ENCODE data around the gene C1R. TPM values are rescaled to one million over a fixed set of nuclear protein-coding genes. Genes with fewer than 3 reads are reported as not detected.

Gene C1R
- total and polyA plus RNA-seq, 2 of the 8 experiments (the other 6 are each of a cell fraction or from before 2014, with no cell fraction given): 6.9 to 16.3 TPM

DNA sequence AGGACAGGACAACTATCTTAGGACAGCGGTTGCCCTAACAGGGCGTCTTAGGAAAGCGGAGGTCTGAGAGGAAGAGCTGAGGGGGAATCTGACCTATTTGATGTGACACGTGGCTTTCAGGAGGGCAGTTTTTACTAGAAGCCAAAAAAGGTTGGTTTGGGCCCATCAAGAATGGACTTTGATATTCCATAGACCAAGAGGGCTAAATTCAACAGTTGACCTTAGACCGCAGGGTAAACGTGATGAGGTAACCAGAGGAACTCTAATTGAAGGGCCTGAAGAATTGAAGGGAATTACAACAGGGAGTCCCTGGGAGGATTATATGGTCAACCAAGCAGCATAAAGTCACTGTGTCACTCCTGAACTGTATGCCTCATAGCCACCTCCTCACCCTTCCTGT is 20.2 kb downstream of the C1R start:
- H4K91ac ChIP-seq (replicated peaks; ENCODE audit: insufficient read length, low read length): no peak overlapping the region
- H3K23me2 ChIP-seq (ENCODE audit: low read depth, low read length): no peaks in the 10 kb centered on the region
- no peak for DNase-seq (ENCODE audit: low read depth in 1 of 2, low spot score in 2 of 2)
- H3K79me2 ChIP-seq (ENCODE audit: control insufficient read depth in 1 of 2, insufficient read depth in 2 of 2, low read length in 2 of 2): no peaks in the 10 kb centered on the region
- H3K14ac ChIP-seq (ENCODE audit: insufficient read length): no peak overlapping the region
- FAIRE-seq: no peak
- no peaks in the 10 kb centered on the region for H3K79me1 ChIP-seq (ENCODE audit: low read depth, low read length)
- H2BK120ac ChIP-seq (replicated peaks; ENCODE audit: low read depth, low read length): no peak overlapping the region
- H3K4me1 ChIP-seq (replicated peaks in 1 of 4; ENCODE audit: control insufficient read depth in 3 of 4, insufficient read depth in 4 of 4, low read length in 3 of 4): no peaks in the 10 kb centered on the region
- no peak overlapping the region for H3K4me2 ChIP-seq (ENCODE audit: insufficient read depth in 1 of 2, low read depth in 2 of 2, low read length in 2 of 2)
- no peak for TF ChIP-seq CHD2 (IDR thresholded peaks at IDR 0.05; ENCODE audit: low read length)
- TF ChIP-seq KDM1A (IDR thresholded peaks at IDR 0.05; ENCODE audit: borderline replicate concordance, low read length): no peak
- TF ChIP-seq TAF1 (IDR thresholded peaks at IDR 0.05; ENCODE audit: low read depth, low read length): no peak
- TF ChIP-seq ASH2L (IDR thresholded peaks at IDR 0.05; ENCODE audit: low read length): no peak
- no peak for TF ChIP-seq SIX5 (IDR thresholded peaks at IDR 0.05; ENCODE audit: low read depth, low read length)
- no peak for TF ChIP-seq RNF2 (IDR thresholded peaks at IDR 0.05; ENCODE audit: borderline replicate concordance, low read depth, low read length, missing control alignments, poor library complexity, severe bottlenecking)
- TF ChIP-seq SAP30 (IDR thresholded peaks at IDR 0.05; ENCODE audit: insufficient read depth, insufficient replicate concordance, low read length): no peak
- no peak for TF ChIP-seq SIN3A (conservative IDR thresholded peaks at IDR 0.05 in 1 of 2, IDR thresholded peaks at IDR 0.05 in 1 of 2; ENCODE audit: low read depth in 1 of 2, low read length in 2 of 2)
- TF ChIP-seq JUND (IDR thresholded peaks at IDR 0.05; ENCODE audit: low read length): no peak
- no peak for TF ChIP-seq CBX8 (IDR thresholded peaks at IDR 0.05; ENCODE audit: borderline replicate concordance, low read depth, low read length)
- no peak for TF ChIP-seq MAX (IDR thresholded peaks at IDR 0.05)
- WGBS, 2 experiments (ENCODE audit: extremely low coverage in 1 of 2, insufficient coverage in 1 of 2, insufficient read length in 1 of 2, insufficient replicate concordance in 2 of 2, low coverage in 1 of 2, low lambda C conversion rate in 2 of 2, missing lambda C conversion rate in 1 of 2): 76% methylated on average over 6 of the region's 6 CpGs; no CpG with 5 or more reads in 1 of the 2 experiments
- H4K8ac ChIP-seq (ENCODE audit: extremely low read depth, insufficient read depth, low read length): no peak overlapping the region
- H3K27ac ChIP-seq (ENCODE audit: low read depth, low read length): no peak overlapping the region
- no peaks in the 10 kb centered on the region for H3K9me3 ChIP-seq (ENCODE audit: insufficient read depth in 2 of 2, low read depth in 1 of 2, low read length in 1 of 2)
- no peaks in the 10 kb centered on the region for H3K36me3 ChIP-seq (ENCODE audit: control insufficient read depth in 2 of 4, insufficient read depth in 4 of 4, low read length in 3 of 4)
- H2BK20ac ChIP-seq (ENCODE audit: low read length): no peak overlapping the region
- H2BK15ac ChIP-seq (ENCODE audit: low read length): no peak overlapping the region
- no peak overlapping the region for H3K18ac ChIP-seq (ENCODE audit: extremely low read depth, low read length)
- no peak overlapping the region for H3K56ac ChIP-seq (replicated peaks; ENCODE audit: insufficient read length, low read depth, low read length)
- no peak overlapping the region for H3K4ac ChIP-seq (replicated peaks; ENCODE audit: insufficient read length, low read depth, low read length)
- no peak overlapping the region for H4K5ac ChIP-seq (ENCODE audit: insufficient read length, low read depth, low read length)
- CTCF ChIA-PET (ENCODE audit: partially characterized antibody): interaction anchor here (1.3 kb wide), 1 partner anchor 8 kb away, joined by 3 read pairs; no protein-coding TSS in a partner anchor
- POLR2A ChIA-PET (ENCODE audit: partially characterized antibody): no interaction called here
- no peak overlapping the region for H2BK12ac ChIP-seq (ENCODE audit: low read depth, low read length)
- no peak overlapping the region for H2BK5ac ChIP-seq (ENCODE audit: low read depth, low read length)
- no peak overlapping the region for H3K23ac ChIP-seq (ENCODE audit: insufficient read length)
- no peaks in the 10 kb centered on the region for H4K20me1 ChIP-seq (replicated peaks in 1 of 2; ENCODE audit: control insufficient read depth in 1 of 2, insufficient read depth in 2 of 2, low read length in 2 of 2)
- H2AK5ac ChIP-seq (ENCODE audit: low read depth, low read length): no peak overlapping the region
- H2AFZ ChIP-seq (ENCODE audit: low read length): no peak overlapping the region
- H3K27me3 ChIP-seq (replicated peaks in 1 of 4; ENCODE audit: control insufficient read depth in 3 of 4, extremely low read depth in 1 of 4, insufficient read depth in 3 of 4, low read length in 3 of 4): no peaks in the 10 kb centered on the region
- H3K4me3 ChIP-seq (ENCODE audit: extremely low read depth in 1 of 4, insufficient read depth in 2 of 4, low read depth in 3 of 4, low read length in 4 of 4): no peak overlapping the region
- no peak overlapping the region for H3K9ac ChIP-seq (replicated peaks in 1 of 4; ENCODE audit: extremely low read depth in 1 of 4, low read depth in 3 of 4, low read length in 3 of 4)
